HG03520 (cell line): ENCODE data around the gene SELPLG.

Source experiments
- ATAC-seq: cut with Tn5 transposase; IDR thresholded peaks from one replicate; pipeline ENCODE4 v1.9.1; 2021; ENCODE audit warnings: mild to moderate bottlenecking, moderate library complexity; ENCODE audit not compliant: unreplicated experiment

The SELPLG gene

GRCh38 chr12:108605690-108606406, 27.8 kb downstream of the SELPLG start:
- no peak for ATAC-seq

GRCh38 chr12:108605000-108605689, 28.5 kb downstream of the SELPLG start:
- no peak for ATAC-seq

GRCh38 chr12:108604208-108604941, 29.3 kb downstream of the SELPLG start:
- ATAC-seq: no peak

GRCh38 chr12:108603743-108604142, 30.0 kb downstream of the SELPLG start:
- no peak for ATAC-seq

- ATAC-seq: no peak
Observed at GRCh38 chr12:108602976-108603704, 30.6 kb downstream of the SELPLG start.

- no peak for ATAC-seq
Observed at GRCh38 chr12:108602209-108602705, 31.4 kb downstream of the SELPLG start.

- ATAC-seq: no peak
Observed at GRCh38 chr12:108600702-108601007, 33.0 kb downstream of the SELPLG start.

GRCh38 chr12:108599948-108600701, 33.6 kb downstream of the SELPLG start:
- no peak for ATAC-seq

GRCh38 chr12:108599541-108599940, 34.2 kb downstream of the SELPLG start:
- ATAC-seq: no peak

GRCh38 chr12:108598553-108599250, 35.0 kb downstream of the SELPLG start:
- ATAC-seq: no peak

GRCh38 chr12:108597559-108598471, 35.9 kb downstream of the SELPLG start, which contains the start of gene TMEM119:
TSS of gene TMEM119 (minus strand) at chr12:108598084. CDS start at chr12:108592383, 5,701 bp downstream.
- ATAC-seq: no peak

GRCh38 chr12:108596854-108597558, 36.7 kb downstream of the SELPLG start:
- no peak for ATAC-seq

- no peak for ATAC-seq
Observed at GRCh38 chr12:108595711-108596647, 37.7 kb downstream of the SELPLG start.

GRCh38 chr12:108594960-108595710, 38.6 kb downstream of the SELPLG start:
- ATAC-seq: no peak

- ATAC-seq: no peak
Observed at GRCh38 chr12:108594323-108594903, 39.3 kb downstream of the SELPLG start.
